Adrenal gland (tissue), 12 donors: ENCODE data around the gene PES1. TPM values are rescaled to one million over a fixed set of nuclear protein-coding genes. Genes with fewer than 3 reads are reported as not detected.
"Not testable (repeated sequence)": the region's sequence is repeated elsewhere in the genome, so short reads cannot be mapped to it uniquely, and the experiment has no call there.

Experiments used
- DNase-seq, 7 donors: peaks; one replicate each; pipeline ENCODE4 v3.0.0-alpha.2; 2019 to 2020
- H3K27ac ChIP-seq, 5 donors: fragments of 200-600 bp; sonication (generic) in 4 of 5; 1 replicate in 3 of 5; 2 replicates in 2 of 5; pipeline versions ENCODE4 v1.5.1 to v1.8.0; 2016 to 2020; ENCODE audit warnings: mild to moderate bottlenecking in 1 of 5
- H3K27me3 ChIP-seq: fragments of 200-600 bp; 2 replicates; pipeline ENCODE4 v1.8.0; 2021
- H3K36me3 ChIP-seq, 2 donors: fragments of 200-600 bp; replicated peaks in 1 of 2; 1 replicate in 1 of 2; 2 replicates in 1 of 2; pipeline versions ENCODE4 v1.5.1 to v1.8.0; 2018 to 2022
- H3K4me1 ChIP-seq, 2 donors: fragments of 200-600 bp; replicated peaks in 1 of 2; 1 replicate in 1 of 2; 2 replicates in 1 of 2; pipeline versions ENCODE4 v1.5.1 to v1.8.0; 2018 to 2021
- H3K4me3 ChIP-seq, 4 donors: fragments of 200-600 bp; sonication (generic) in 3 of 4; one replicate each; pipeline ENCODE4 v1.5.1; 2016 to 2018
- H3K9me3 ChIP-seq, 3 donors: fragments of 200-600 bp; sonication (generic) in 1 of 3; replicated peaks in 1 of 3; 1 replicate in 2 of 3; 2 replicates in 1 of 3; pipeline versions ENCODE4 v1.5.1 to v1.8.0; 2016 to 2021
- CTCF ChIP-seq, 6 experiments: fragments of 450-650 bp in 4 of 6; fragments of 200-600 bp in 2 of 6; sonication (generic) in 1 of 6; IDR thresholded peaks; 1 replicate in 5 of 6; 2 replicates in 1 of 6; pipeline versions ENCODE4 v1.5.1 to v1.8.0; 2016 to 2021; ENCODE audit warnings: antibody characterized with exemption in 6 of 6, mild to moderate bottlenecking in 2 of 6, moderate library complexity in 1 of 6
- POLR2A ChIP-seq, 2 donors: fragments of 450-650 bp; IDR thresholded peaks; one replicate each; pipeline ENCODE4 v1.6.1; 2017; ENCODE audit warnings: antibody characterized with exemption in 2 of 2, mild to moderate bottlenecking in 2 of 2, moderate library complexity in 1 of 2
- WGBS, 4 donors: extraction: QIAGEN DNeasy Blood & Tissue Kit in 2 of 4; methylation state at CpG; one replicate each; pipeline versions ENCODE4 v1.1.5 to v1.1.7; 2013 to 2017; 5-methylcytosine and 5-hydroxymethylcytosine counted together
- intact Hi-C, 2 donors: fragments of 100-400 bp; cut with DNase I; formaldehyde crosslinking; loops; one replicate each; pipeline versions ENCODE4 v1.14.1 to v1.15.0; 2022 to 2023
- polyA plus RNA-seq, 3 donors: library from polyadenylated mRNA; stranded (reverse); fragments of 200-250 nt in 2 of 3; fragments of 350-450 nt in 1 of 3; fragmentation: Illumina TruSeq in 1 of 3; extraction: RNeasy Lipid Tissue Mini Kit (QIAGEN cat#74804) in 1 of 3; gene quantifications; one replicate each; pipeline ENCODE4 v1.2.3, GENCODE V29; 2013 to 2014
- total RNA-seq, 9 donors: library from RNA; depleted of rRNA in 4 of 9; stranded (reverse); fragments of >200 nt in 4 of 9; fragments of 120-200 nt in 1 of 9; fragmentation: NEBNext Ultra II Directional in 1 of 9; extraction: Animal tissue kit (Norgen Biotek cat#: 25700) in 1 of 9; gene quantifications; one replicate each; pipeline versions ENCODE4 v1.1.0 to v1.2.4, GENCODE V29; 2013 to 2023
- donor health status: healthy with polysubstance abuse.
- donor health status: Bipolar disorder and iron deficiency.
- donor health status: DM: yes; HTN: yes; CAD: no.
- donor health status: DM: no; HTN: no; CAD: no.
- donor health status: DM: no; HTN: no; CAD: no.
- donor health status: DM: yes; HTN: yes; CAD: no.

The PES1 gene
- total and polyA plus RNA-seq, 12 donors, result 46.0 to 117 (median 66.0) TPM

- WGBS, 4 donors, result 62 to 75% (median 71%) methylated on average over 6 to 8 of the region's 8 CpGs
- Histone ChIP-seq H3K27ac (no peak overlapping the region), H3K4me1 (no peaks in the 10 kb centered on the region), H3K27me3 (peaks cover 6% of the 10 kb centered on the region), H3K36me3 (no peaks in the 10 kb centered on the region), H3K9me3 (no peaks in the 10 kb centered on the region), H3K4me3 (no peak overlapping the region)
- TF ChIP-seq POLR2A (IDR thresholded peaks at IDR 0.05), result no peak
- TF ChIP-seq CTCF (IDR thresholded peaks at IDR 0.05), result no peak
- DNase-seq, result no peak
- intact Hi-C loops, result no loop called here
Observed at GRCh38 chr22:30564045-30564760, 27.5 kb downstream of the PES1 start.

- no peak for DNase-seq
- no peaks in the 10 kb centered on the region for H3K36me3 ChIP-seq
- no peak overlapping the region for H3K27ac ChIP-seq
- H3K27me3 ChIP-seq, result peaks cover 6% of the 10 kb centered on the region
- no peak for TF ChIP-seq CTCF (IDR thresholded peaks at IDR 0.05)
- TF ChIP-seq POLR2A (IDR thresholded peaks at IDR 0.05), result no peak
- H3K4me3 ChIP-seq, result no peak overlapping the region
- intact Hi-C loops, result no loop called here
- H3K4me1 ChIP-seq, result no peaks in the 10 kb centered on the region
- H3K9me3 ChIP-seq, result no peaks in the 10 kb centered on the region
- 24 to 54% (median 49%) methylated on average over 2 to 6 of the region's 6 CpGs for WGBS, 4 donors
Observed at GRCh38 chr22:30562366-30562765, 29.3 kb downstream of the PES1 start.

GRCh38 chr22:30561402-30562189 is 30.1 kb downstream of the PES1 start:
- 58 to 67% (median 63%) methylated on average over 6 to 10 of the region's 10 CpGs for WGBS, 4 donors

GRCh38 chr22:30560643-30561202 is 31.0 kb downstream of the PES1 start:
- WGBS, 4 donors, result 76 to 87% (median 84%) methylated on average over 6 to 11 of the region's 11 CpGs
- H3K9me3 ChIP-seq, H3K27ac ChIP-seq, H3K4me3 ChIP-seq, intact Hi-C loops, H3K4me1 ChIP-seq, H3K36me3 ChIP-seq, H3K27me3 ChIP-seq, DNase-seq: not testable (repeated sequence)

More at GRCh38 chr22:30561402-30562189, 30.1 kb downstream of the PES1 start:
- Histone ChIP-seq H3K36me3 (no peaks in the 10 kb centered on the region), H3K4me1 (no peaks in the 10 kb centered on the region), H3K27me3 (peaks cover 6% of the 10 kb centered on the region), H3K4me3 (no peak overlapping the region), H3K9me3 (no peaks in the 10 kb centered on the region), H3K27ac (no peak overlapping the region)
- intact Hi-C loops, result no loop called here
- no peak for DNase-seq
- no peak for TF ChIP-seq POLR2A (IDR thresholded peaks at IDR 0.05)
- no peak for TF ChIP-seq CTCF (IDR thresholded peaks at IDR 0.05)
